Lower leg skin (tissue), 3 donors: ENCODE data around the gene DIPK2A.

Experiments
- POLR2A ChIP-seq, 2 donors: fragments of 450-650 bp; IDR thresholded peaks; one replicate each; pipeline ENCODE4 v1.6.1; 2016 to 2017; ENCODE audit warnings: antibody characterized with exemption in 2 of 2, mild to moderate bottlenecking in 1 of 2, moderate library complexity in 1 of 2
- TF ChIP-seq, protein P1 (sequence below), 3 donors: fragments of 450-650 bp; IDR thresholded peaks; one replicate each; pipeline ENCODE4 v1.5.1; 2016; ENCODE audit warnings: antibody characterized with exemption in 3 of 3, mild to moderate bottlenecking in 3 of 3, moderate library complexity in 2 of 3

DNA sequence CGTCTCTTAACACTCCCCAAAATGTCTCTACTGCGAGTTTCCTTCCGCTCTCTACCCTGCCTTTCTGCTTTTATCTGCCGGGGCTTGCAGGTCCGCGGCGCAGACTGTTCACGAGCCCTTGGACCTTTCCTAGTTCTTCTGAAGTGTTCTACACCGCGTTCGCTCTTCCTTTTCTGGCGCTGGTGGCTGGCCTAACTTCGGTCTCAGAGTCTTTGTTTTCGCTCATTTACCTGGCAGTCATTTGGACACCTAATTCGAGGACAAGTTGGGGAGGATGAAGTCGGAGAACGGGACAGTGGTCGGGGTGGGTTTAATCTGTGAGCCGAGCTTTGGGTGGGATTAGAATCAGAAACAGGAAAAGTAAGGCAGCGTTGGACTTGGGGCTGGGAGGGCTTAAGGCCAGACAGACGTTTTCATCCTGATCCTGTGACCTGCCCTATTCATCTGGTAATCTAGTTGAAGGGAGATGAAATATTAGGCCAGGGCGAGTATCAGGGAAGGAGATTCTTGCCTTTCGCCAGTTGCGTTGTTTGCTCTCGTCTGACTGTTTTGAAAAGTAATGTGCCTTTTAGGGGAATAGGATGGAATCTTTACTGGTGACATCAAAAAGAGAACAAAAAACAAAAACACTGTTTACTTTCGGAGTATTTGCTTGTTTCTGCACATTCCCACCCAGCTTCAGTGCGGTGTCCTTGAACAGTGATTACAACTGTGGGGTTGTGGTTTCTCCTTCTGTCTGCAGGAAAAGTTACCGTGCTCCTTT is 1.8 kb downstream of the DIPK2A start:
- TF ChIP-seq, protein P1, sequence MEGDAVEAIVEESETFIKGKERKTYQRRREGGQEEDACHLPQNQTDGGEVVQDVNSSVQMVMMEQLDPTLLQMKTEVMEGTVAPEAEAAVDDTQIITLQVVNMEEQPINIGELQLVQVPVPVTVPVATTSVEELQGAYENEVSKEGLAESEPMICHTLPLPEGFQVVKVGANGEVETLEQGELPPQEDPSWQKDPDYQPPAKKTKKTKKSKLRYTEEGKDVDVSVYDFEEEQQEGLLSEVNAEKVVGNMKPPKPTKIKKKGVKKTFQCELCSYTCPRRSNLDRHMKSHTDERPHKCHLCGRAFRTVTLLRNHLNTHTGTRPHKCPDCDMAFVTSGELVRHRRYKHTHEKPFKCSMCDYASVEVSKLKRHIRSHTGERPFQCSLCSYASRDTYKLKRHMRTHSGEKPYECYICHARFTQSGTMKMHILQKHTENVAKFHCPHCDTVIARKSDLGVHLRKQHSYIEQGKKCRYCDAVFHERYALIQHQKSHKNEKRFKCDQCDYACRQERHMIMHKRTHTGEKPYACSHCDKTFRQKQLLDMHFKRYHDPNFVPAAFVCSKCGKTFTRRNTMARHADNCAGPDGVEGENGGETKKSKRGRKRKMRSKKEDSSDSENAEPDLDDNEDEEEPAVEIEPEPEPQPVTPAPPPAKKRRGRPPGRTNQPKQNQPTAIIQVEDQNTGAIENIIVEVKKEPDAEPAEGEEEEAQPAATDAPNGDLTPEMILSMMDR (IDR thresholded peaks at IDR 0.05), result no peak
- no peak for TF ChIP-seq POLR2A (IDR thresholded peaks at IDR 0.05)
